Neural crest cell (in vitro differentiated cells): ENCODE measurements around the gene ENTR1. TPM values are rescaled to one million over a fixed set of nuclear protein-coding genes. Genes with fewer than 3 reads are reported as not detected.
A peak's percentile ranks its signal among the peaks of the same experiment; 100 is the strongest.

Experiments
- DNase-seq: peaks from one replicate; pipeline ENCODE4 v3.0.0; 2021; ENCODE audit warnings: low read depth, mixed read lengths, low spot score
- H3K27ac Mint-ChIP-seq: one replicate; pipeline ENCODE4 v1.8.0; 2021; ENCODE audit warnings: mild to moderate bottlenecking, mixed read lengths; ENCODE audit not compliant: unreplicated experiment
- H3K27me3 Mint-ChIP-seq: 2 replicates; pipeline ENCODE4 v1.8.0; 2021; ENCODE audit warnings: low read depth, mild to moderate bottlenecking, mixed read lengths
- H3K36me3 Mint-ChIP-seq: 2 replicates; pipeline ENCODE4 v1.8.0; 2021; ENCODE audit warnings: low read depth, mild to moderate bottlenecking, mixed read lengths
- H3K4me1 Mint-ChIP-seq: 2 replicates; pipeline ENCODE4 v1.8.0; 2021; ENCODE audit warnings: mixed read lengths
- H3K4me3 Mint-ChIP-seq: one replicate; pipeline ENCODE4 v1.8.0; 2021; ENCODE audit warnings: mild to moderate bottlenecking, mixed read lengths
- H3K9me3 Mint-ChIP-seq: 2 replicates; pipeline ENCODE4 v1.8.0; 2021; ENCODE audit warnings: mixed read lengths
- total RNA-seq: library from RNA; stranded (reverse); gene quantifications from 2 replicates; pipeline ENCODE4 v1.2.1, GENCODE V29; 2021
- TF ChIP-seq, protein P1 (sequence below): fragments of 200-600 bp; sonication (generic); conservative IDR thresholded peaks from 2 replicates; pipeline ENCODE4 v1.5.0; 2021; ENCODE audit warnings: antibody characterized with exemption, mild to moderate bottlenecking

ENTR1 gene
- total RNA-seq, 1 donor from 2014 or later, result 89.3 TPM

DNA sequence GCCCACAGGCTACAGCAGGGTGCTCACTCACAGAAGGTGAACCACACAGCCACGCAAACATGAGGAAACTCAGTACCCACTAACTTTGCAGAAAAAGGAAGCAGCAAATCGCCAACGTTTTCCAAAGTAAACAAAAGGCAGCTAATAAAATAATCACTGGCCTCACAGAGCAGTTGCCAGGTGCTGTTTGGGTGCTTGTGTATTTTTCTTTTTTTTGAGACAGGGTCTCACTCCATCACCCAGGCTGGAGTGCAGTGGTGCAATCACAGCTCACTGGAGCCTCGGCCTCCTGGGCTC, 14.2 kb downstream of the ENTR1 start:
- H3K4me3 Mint-ChIP-seq, result peak overlapping the region; percentile 57
- no peaks in the 10 kb centered on the region for H3K9me3 Mint-ChIP-seq
- H3K36me3 Mint-ChIP-seq, result peaks cover 2% of the 10 kb centered on the region
- H3K4me1 Mint-ChIP-seq, result peaks cover 8% of the 10 kb centered on the region
- DNase-seq, result no peak
- H3K27ac Mint-ChIP-seq, result no peak overlapping the region
- TF ChIP-seq, protein P1, sequence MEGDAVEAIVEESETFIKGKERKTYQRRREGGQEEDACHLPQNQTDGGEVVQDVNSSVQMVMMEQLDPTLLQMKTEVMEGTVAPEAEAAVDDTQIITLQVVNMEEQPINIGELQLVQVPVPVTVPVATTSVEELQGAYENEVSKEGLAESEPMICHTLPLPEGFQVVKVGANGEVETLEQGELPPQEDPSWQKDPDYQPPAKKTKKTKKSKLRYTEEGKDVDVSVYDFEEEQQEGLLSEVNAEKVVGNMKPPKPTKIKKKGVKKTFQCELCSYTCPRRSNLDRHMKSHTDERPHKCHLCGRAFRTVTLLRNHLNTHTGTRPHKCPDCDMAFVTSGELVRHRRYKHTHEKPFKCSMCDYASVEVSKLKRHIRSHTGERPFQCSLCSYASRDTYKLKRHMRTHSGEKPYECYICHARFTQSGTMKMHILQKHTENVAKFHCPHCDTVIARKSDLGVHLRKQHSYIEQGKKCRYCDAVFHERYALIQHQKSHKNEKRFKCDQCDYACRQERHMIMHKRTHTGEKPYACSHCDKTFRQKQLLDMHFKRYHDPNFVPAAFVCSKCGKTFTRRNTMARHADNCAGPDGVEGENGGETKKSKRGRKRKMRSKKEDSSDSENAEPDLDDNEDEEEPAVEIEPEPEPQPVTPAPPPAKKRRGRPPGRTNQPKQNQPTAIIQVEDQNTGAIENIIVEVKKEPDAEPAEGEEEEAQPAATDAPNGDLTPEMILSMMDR, result no peak
- H3K27me3 Mint-ChIP-seq, result no peaks in the 10 kb centered on the region

DNA sequence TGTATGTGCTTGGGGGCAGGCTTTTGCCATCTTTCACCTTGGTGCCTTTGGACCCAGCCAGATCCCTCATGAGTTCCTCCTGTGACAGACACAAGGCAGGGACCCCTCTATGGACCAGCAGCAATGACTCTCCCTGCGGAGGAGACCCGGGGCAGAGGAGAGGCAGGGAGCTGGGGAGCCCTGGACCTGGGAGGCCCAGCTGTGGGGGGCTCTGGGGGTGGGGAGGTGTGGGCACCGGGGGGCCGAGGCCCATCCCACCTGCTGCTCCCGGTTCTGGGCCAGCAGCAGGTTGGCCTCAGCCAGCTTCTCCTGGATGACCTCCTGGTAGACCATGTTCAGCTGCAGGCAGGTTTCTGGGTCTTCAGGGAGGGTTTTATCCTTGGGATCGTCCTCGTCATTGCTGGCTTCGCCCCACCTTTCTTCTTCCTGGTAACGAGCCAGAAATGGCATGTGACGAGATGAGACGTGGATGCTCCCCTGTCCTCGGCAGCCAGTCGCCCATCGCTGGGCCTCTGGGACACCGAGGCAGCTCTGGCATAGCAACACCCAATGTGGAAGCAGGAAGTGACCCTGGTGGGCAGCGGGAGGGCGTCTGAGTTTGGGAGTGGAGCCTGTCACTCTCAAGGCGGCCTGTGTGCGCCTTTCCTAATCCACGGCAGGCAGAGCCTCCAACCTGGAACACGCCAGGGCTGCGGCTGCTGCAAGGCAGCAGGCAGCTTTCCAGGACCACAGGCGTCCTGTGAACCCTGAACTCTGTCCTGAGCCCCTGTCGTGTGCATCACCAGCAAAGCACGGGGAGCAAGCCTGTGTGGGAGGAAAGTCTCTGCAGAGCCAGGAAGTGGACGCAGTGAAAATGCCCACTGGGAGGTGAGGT, 14.8 kb downstream of the ENTR1 start:
- Mint-ChIP-seq H3K27me3 (no peaks in the 10 kb centered on the region), H3K27ac (no peak overlapping the region), H3K4me1 (peaks cover 8% of the 10 kb centered on the region), H3K36me3 (peaks cover 3% of the 10 kb centered on the region), H3K9me3 (no peaks in the 10 kb centered on the region), H3K4me3 (peak overlapping the region; percentile 57)
- no peak for DNase-seq
- TF ChIP-seq, protein P1, result no peak

DNA sequence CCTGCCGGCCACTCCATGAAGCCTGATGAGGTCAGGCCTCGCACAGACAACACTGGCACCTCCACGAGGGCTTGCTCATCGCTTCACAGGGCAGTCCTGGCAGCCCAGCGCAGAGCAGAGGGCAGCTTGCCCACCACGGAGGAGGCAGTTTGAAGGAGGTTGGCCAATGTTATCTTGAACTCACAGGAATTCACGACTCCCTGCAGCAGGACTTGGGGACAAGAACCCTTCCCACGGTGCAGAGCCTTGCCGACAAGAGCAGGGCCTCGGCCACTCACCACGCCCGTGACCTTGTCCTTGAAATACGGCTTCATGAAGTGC, 15.4 kb downstream of the ENTR1 start:
- peaks cover 8% of the 10 kb centered on the region for H3K4me1 Mint-ChIP-seq
- H3K9me3 Mint-ChIP-seq, result no peaks in the 10 kb centered on the region
- TF ChIP-seq, protein P1, result no peak
- H3K27ac Mint-ChIP-seq, result no peak overlapping the region
- H3K4me3 Mint-ChIP-seq, result no peak overlapping the region
- H3K36me3 Mint-ChIP-seq, result peaks cover 3% of the 10 kb centered on the region
- no peak for DNase-seq
- H3K27me3 Mint-ChIP-seq, result no peaks in the 10 kb centered on the region

DNA sequence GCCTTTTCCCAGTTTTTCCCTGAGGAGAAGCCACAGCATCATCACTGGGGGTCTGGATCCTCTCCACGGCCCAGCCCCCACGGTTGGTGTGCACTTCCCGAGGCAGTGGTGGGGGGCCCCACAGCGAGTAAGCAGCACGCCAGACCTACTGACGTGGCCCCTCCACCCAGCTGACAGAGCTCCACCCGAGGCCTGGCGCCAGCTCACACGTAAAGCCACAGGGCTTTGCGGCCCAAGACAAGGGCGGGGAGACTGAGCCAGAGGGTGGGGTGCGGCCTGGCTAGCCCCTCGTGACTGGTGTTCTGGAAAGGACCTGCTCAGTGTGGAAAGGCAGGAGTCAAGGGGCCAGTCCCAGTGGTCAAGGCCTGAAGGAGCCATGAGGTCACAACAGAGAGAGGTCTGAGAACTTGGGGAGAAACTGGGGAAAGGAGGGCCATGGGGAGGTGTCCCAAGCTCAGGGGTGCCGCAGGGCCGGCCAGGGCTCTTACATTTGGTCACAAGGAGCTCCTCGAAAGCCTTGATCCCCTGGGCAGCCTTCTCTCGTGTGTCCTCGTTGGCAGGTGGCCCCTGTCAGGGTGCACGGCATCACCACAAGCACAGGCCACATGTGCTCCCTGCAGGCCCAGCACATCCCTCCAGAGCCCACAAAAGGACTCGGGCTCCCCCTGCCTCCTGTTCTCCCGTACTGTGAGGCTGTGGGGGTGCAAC, 15.9 kb downstream of the ENTR1 start:
- no peaks in the 10 kb centered on the region for H3K27me3 Mint-ChIP-seq
- peaks cover 8% of the 10 kb centered on the region for H3K4me1 Mint-ChIP-seq
- no peaks in the 10 kb centered on the region for H3K9me3 Mint-ChIP-seq
- TF ChIP-seq, protein P1, result no peak
- peaks cover 6% of the 10 kb centered on the region for H3K36me3 Mint-ChIP-seq
- H3K27ac Mint-ChIP-seq, result no peak overlapping the region
- DNase-seq, result no peak
- no peak overlapping the region for H3K4me3 Mint-ChIP-seq

DNA sequence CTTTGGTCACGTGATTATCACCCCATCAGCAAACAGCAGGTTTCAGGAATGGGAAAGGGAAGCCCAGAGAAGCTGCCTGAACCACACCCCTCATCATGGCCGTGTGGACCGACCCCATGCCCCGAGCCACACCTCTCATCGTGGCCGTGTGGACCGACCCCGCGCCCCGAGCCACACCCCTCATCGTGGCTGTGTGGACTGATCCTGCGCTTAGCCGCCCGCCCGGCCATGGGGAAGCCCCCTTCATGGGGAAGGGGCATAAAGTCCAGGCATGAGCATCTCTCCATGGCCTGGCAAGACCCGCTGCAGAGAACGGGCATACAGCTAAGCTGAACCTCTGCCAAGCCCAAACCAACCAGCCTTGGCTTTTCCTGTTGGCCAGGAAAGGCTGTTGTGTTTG, 16.9 kb downstream of the ENTR1 start:
- H3K9me3 Mint-ChIP-seq, result no peaks in the 10 kb centered on the region
- H3K36me3 Mint-ChIP-seq, result peaks cover 6% of the 10 kb centered on the region
- no peaks in the 10 kb centered on the region for H3K27me3 Mint-ChIP-seq
- TF ChIP-seq, protein P1, result no peak
- no peak for DNase-seq
- no peak overlapping the region for H3K27ac Mint-ChIP-seq
- H3K4me1 Mint-ChIP-seq, result no peaks in the 10 kb centered on the region
- H3K4me3 Mint-ChIP-seq, result no peak overlapping the region
